ENCODE data around the gene NME2. TPM values are rescaled to one million over a fixed set of nuclear protein-coding genes. Genes with fewer than 3 reads are reported as not detected.
"Not testable (repeated sequence)": the region's sequence is repeated elsewhere in the genome, so short reads cannot be mapped to it uniquely, and the experiment has no call there.

NME2 gene
- total RNA-seq = 278 TPM
- long read RNA-seq, transcript NME2-202 (4 exons, 866 nt) = minor isoform, 29 of 95 reads
- long read RNA-seq, transcript NME2-205 (5 exons, 826 nt) = major isoform, 61 of 95 reads
- long read RNA-seq, partial matches to known transcripts = 0 of 95 reads
- long read RNA-seq, other reads (novel, unspliced or antisense) = 1 of 95 reads

DNA sequence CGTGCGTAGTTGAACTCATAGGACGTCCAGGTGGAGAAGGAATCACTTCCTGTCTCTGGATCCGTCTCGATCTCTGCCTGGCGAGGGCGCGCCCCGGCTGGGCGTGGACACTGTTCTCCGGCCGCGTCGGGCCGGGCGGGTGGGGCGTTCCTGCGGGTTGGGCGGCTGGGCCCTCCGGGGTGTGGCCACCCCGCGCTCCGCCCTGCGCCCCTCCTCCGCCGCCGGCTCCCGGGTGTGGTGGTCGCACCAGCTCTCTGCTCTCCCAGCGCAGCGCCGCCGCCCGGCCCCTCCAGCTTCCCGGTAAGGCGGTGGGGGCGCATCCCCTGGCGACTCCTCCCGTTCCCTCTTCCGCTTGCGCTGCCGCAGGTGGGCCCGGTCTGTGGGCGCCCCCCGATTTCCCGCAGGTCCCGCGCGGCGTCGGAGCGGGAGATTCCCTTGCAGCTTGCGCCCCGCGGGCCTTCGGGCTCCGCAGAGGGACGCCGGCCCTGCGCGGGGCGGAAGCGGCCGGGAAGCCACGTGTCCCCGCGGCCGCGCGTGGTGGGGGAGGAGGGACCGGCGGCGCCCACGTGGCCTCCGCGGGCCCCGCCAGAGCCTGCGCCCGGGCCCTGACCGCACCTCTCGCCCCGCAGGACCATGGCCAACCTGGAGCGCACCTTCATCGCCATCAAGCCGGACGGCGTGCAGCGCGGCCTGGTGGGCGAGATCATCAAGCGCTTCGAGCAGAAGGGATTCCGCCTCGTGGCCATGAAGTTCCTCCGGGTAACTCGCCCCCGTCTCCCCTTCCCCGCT is at the start of gene NME2:
TSS of gene NME2 (plus strand) at position 214 of the 789 bp plus-strand sequence. CDS start at position 634, 420 bp downstream.
- intact Hi-C loops (cut with DNase I) = loop anchor here (1.0 to 5.0 kb wide), 4 partner anchors 13 to 165 kb away; partner anchors contain the start of genes MBTD1, NME1 and UTP18
- peak; percentile 97 for DNase-seq (ENCODE audit: missing footprints)
- peak; percentile 98 for ATAC-seq

DNA sequence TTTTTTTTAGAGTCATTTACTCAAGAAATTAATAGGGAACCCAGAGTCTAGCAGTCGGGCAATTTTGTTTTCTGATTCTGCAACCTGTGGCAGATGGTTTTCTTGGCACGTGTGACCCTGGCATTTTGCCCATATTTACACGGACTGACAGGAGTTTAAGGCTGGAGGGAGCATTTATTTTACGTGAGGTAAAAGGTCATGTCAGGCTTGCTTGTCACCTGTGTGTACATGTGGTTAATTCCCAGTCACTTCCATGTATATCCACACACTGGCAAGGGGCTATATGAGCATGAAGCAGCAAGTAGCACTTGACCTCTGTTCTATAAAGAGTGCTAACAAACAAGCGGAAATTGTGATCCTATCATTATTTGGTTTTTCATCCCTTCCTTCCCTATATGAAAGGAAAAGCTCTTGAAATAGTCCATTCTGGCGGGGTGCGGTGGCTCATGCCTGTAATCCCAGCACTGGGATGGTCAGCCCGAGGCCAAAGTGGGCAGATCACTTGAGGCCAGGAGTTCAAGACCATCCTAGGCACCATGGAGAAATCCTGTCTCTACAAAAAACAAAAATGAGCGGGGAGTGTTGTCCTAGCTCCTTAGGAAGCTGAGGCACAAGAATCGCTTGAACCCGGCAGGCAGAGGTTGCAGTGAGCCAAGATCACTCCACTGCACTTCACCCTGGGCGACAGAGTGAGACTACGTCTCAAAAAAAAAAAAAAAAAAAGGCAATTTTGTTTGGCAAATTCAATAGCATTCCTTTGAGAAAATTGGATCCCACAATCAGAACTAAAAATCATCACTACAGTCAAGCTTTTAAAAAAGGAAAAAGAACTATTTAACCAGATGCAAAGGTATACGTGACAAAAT is 47.6 kb upstream of the NME2 start:
- no peak for ATAC-seq
- intact Hi-C loops (cut with DNase I) = no loop called here
- DNase-seq (ENCODE audit: missing footprints) = no peak

DNA sequence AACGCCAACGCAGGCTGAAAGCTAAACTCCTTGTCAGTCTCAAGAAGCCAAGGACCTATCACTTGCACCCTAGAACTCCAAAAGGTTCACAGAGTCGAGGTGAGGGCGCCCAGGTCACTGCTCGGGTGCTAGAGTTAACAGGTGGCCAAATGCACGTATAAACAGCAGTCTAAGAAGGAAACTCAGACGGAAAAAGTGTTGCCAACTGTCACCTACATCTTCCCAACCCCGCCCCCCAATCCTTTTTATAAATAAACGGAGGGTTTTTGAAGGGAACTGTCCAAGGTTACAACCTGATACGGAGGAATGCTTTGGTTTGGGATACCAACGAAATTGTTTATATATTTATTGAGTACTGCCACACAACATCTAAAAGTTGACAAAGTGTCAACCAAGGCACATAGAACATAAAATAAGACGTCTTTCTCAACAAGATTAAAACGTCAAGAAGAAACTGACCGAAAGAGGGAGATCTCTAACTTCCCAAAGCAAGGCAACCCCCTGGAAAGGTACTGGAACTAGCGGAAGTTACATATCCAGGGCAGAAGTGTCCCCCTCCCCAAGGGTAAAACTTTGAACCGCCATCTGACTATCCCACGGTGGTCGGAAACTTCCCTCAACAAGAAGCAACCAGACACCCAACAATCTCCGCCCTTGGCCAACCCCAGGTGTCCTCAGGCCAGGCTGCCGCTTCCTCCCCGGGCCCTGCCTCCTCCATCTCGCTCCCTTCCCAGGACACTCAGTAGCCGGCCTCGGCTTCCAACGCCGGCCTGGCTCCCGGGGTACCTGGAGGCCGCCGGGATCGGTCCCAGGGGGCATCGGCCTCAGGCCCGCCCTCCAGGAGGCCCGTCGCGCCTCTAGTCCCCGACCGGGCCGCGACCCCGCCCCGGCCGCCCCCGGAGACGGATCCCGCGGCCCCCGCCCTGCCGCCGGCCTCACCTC is 46.5 kb upstream of the NME2 start:
- peak; percentile 86 for DNase-seq (ENCODE audit: missing footprints)
- intact Hi-C loops (cut with DNase I) = no loop called here
- peak; percentile 17 for ATAC-seq

DNA sequence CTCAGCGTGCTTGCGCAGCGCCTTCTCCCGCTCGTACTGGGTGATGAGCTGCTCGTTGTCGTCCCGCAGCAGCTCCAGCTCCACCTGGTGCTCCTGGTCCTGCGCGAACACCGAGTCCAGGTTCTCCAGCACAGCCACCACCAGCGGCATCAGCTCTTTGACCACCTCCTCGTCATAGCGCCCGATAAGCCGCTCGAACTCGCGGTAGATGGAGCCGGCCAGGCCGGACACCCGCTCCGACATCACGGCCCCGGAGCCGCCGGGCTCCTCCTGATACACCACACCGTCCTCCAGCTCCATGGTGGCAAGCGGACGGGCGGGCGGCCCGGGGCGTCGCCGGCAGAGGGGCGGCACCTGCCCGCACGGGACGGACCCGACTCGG is 45.9 kb upstream of the NME2 start:
- intact Hi-C loops (cut with DNase I) = no loop called here
- ATAC-seq = peak; percentile 8
- no peak for DNase-seq (ENCODE audit: missing footprints)

DNA sequence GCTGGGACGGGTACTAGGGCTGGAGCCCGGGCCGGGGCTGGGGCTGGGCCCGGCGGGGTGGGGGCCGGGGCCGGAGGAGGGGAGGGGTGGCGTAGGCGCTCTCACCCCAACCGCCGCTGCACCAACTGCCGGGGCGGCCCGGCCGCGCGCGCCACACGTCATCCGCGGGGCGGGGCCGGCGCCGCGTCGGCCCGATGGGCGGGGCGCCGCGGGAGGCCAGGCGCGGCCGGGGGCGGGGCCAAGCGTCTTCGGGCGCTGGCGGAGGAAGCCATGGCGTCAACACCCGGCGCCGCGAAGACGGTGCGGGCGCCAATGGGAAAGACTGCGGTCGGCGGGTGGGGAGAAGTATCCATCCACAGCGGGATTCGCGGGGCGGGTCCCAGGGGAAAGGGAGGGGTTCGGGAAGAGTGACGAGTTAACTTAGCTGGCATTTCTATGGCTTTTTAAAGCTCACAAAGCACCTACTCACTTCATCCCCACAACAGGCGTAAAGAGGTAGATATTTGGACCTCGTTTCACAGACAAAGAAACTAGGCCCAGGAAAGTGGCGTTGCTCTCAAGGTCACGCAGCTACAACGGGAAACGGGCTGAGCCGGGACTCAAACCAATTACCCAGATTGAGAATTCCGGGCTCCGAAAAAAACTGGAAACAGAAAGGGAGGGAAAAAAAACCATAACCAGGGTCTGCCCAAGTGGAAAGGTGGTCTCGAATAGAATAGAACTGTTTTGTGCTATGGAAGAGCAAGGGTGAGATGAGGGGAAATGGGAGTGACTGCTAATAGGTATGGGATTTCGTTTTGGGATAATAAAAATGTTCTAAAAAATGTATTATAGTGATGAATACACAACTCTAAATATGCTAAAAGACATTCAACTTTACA is 45.2 kb upstream of the NME2 start, which contains the start of gene SPAG9:
TSS of gene SPAG9 (minus strand) at position 130 of the 881 bp plus-strand sequence. CDS start 212 bp downstream, outside the sequence.
- intact Hi-C loops (cut with DNase I) = loop anchor here (1.0 kb wide), 2 partner anchors 32 to 45 kb away; partner anchors contain the start of genes NME1 and NME2
- ATAC-seq = peak; percentile 90
- peak; percentile 97 for DNase-seq (ENCODE audit: missing footprints)

DNA sequence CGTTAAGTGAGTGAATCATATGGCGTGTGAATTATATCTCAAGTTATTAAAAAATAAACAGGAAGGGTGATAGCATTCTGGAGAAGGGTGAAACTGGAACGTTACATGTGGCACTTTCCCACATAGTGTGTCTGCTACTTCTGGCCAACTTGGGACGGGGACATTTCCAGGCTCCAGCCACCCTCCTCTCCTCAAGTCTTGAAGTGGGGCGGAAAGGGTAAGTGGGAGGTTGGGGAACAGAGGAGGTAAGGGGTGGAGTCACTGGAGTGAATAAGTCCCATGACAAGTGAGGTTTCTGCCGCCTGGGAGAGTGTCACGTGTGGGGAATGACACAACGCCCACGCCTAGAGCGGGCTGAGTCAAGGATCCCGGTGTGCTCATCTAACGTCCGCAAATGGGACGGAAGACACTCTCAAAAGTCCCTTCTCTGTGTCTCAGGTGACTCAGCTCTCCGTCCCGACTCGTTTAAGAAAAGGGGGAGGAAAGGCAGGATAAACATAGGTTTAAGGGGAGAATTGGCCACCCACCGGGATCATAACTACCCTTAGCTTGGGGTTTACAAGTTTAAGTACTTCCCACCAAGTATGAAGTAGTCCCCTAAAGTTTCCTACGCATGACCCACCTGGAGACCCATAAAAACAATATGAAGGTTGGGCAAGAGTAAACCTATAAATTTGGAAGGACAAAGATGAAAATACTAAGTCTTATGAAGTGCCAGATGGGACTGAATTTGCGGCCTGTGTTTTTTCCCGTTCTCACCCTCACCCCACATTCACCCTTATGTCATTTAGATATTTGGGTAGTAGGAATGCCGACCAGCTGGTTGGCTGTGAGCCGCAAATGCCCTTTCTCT is 44.4 kb upstream of the NME2 start:
- peak; percentile 92 for DNase-seq (ENCODE audit: missing footprints)
- peak; percentile 85 for ATAC-seq
- intact Hi-C loops (cut with DNase I) = loop anchor here (1.0 kb wide), 2 partner anchors 31 to 44 kb away; partner anchors contain the start of genes NME1 and NME2

DNA sequence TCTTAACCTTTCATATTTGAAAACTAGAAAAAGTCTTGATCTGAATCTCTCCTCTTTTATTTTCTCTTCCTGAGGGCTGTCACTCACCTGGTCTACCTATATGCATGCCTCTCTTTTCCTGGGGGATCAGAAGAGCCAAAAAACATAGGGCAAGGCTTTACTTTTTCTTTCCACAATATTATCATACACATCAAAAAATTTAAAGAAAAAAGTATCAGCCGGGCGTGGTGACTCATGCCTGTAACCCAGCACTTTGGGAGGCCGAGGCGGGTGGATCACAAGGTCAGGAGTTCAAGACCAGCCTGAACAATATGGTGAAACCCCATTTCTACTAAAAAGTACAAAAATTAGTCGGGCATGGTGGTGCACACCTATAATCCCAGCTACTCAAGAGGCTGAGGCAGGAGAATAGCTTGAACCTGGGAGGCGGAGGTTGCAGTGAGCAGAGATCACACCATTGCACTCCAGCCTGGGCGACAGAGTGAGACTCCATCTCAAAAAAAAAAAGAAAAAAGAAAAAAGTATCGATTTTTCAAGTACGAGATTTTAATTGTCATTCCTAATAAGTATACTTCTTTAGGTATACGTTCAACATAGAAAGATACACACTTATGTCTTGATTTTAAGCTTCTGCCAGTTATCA is 43.6 kb upstream of the NME2 start:
- DNase-seq (ENCODE audit: missing footprints); ATAC-seq; intact Hi-C loops (cut with DNase I): not testable (repeated sequence)

DNA sequence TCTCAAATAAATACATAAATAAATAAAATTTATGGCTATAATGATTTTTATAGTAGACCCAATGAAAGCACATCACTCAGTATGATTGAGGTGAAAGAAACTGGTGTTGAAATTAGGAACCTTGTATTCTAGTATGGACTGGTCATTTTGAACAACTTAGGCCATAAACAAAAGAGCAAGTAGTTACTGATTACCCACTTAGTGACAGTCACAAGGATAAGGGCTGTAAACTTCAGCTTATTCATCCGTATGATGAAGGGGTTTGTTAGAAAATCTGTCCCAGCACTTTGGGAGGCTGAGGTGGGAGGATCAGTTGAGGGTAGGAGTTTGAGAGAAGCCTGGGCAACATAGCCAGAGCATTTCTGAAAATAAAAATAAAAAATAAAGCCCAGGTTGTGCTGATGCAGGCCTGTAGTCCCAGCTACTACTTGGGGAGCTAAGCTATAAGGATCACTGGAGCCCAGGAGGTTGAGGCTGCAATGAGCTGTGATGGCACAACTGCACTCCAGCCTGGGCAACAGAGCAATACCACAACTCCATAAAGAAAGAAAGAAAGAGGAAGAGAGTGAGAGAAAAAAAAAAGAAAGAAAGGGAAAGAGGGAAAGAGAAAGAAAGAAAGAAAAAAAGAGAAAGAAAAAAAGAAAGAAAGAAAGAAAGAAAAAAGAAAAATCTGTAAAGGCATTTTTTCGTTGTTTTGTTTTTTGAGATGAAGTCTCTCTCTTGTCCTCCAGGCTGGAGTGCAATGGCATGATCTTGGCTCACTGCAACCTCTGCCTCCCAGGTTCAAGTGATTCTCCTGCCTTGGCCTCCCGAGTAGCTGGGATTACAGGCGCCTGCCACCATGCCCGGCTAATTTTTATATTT is 41.3 kb upstream of the NME2 start:
- no peak for ATAC-seq
- no peak for DNase-seq (ENCODE audit: missing footprints)
- intact Hi-C loops (cut with DNase I) = no loop called here

DNA sequence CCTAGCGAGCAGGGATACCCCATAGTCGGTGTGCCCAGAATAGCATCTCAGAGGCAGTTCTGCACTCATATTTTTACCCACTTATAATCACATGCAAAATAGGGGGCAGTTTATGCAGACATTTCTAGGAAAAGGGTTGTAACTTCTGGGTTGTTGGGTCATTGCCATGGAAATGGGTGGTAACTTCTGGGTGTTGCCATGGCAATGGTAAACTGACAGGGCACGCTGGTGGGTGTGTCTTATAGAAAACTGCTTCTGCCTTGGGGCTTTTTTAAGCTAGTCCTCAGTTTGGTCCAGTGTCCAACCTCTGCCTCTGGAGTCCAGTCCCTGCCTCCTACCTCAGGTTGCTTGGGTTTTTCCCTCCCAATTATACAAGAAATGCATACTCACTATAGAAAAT is 38.1 kb upstream of the NME2 start:
- intact Hi-C loops (cut with DNase I) = no loop called here
- no peak for ATAC-seq

DNA sequence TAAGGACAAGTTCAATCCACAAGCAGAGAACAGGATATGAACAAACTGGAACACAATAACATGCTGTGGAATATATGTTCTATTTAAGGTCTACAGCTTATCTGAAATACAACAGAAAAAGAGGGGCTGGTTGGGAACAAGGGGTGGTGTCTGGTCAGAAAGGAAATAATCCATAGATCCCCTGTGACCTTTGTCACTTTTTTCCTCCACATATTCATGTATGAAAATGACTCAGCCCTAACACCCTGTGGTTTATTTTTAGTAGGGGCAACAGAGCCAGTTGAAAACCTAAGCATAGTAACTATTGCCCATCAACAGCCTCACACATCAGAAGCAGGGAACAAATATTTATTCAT is 33.3 kb upstream of the NME2 start:
- intact Hi-C loops (cut with DNase I) = no loop called here
- peak; percentile 72 for ATAC-seq
- DNase-seq (ENCODE audit: missing footprints) = no peak

More for the DNA sequence above, 38.1 kb upstream of the NME2 start:
- no peak for DNase-seq (ENCODE audit: missing footprints)

DNA sequence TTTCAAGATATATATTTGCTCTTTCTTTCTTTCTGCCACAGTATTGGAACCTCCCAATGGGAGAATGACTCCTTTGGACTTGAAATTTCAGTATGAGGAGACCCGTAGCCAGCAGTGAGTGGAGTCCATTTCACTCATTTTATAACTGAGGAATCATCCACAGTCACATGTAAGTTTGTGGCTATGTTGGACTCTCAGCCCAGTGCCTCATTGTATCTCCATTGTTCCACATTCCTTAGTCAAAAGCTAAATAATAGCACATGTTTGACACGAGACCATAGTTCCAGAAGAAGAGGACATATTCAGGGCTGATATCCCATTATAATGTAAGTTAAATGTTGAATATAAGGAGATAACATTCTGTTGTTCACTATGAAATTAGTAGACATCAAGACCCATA is 32.8 kb upstream of the NME2 start:
- DNase-seq (ENCODE audit: missing footprints) (no peak), ATAC-seq (no peak)
- intact Hi-C loops (cut with DNase I) = no loop called here

DNA sequence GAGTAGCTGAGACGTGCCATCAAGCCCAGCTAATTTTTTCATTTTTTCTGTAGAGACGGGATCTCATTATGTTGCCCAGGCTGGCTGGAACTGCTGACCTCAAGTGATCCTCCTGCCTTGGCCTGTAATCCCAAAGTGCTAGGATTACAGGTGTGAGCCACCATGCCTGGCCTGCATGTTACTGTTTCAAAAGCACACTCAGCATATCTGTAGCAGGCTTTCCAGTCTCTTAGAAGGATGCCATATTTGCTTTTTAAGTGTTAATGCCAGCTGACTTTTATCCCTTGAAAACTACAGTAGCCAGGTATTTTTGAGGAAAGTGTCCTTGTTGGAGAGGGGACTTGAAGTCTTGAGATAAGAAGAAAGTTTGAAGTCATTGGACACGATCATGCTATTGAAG is 30.3 kb upstream of the NME2 start:
- intact Hi-C loops (cut with DNase I) = no loop called here
- DNase-seq (ENCODE audit: missing footprints) = no peak
- no peak for ATAC-seq

DNA sequence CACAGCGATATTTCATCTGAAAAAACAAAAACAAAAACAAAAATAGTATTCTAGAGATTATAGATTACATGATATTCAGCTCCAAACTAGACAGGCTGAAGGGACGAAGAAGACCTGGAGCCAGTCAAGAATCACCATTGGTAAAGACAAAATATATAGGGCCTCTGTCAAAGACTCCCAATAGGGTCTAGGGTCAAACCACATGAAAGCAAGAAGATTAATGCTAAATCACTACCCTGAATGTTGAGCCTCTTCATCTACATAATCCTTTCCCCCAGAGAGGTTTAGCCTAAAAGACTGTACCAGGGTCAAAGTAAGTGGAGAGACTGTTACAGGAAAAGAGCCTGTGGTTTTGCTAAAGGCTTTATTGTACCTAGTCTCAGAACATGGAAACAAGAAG is 23.6 kb upstream of the NME2 start:
- intact Hi-C loops (cut with DNase I) = no loop called here
- no peak for ATAC-seq
- no peak for DNase-seq (ENCODE audit: missing footprints)

DNA sequence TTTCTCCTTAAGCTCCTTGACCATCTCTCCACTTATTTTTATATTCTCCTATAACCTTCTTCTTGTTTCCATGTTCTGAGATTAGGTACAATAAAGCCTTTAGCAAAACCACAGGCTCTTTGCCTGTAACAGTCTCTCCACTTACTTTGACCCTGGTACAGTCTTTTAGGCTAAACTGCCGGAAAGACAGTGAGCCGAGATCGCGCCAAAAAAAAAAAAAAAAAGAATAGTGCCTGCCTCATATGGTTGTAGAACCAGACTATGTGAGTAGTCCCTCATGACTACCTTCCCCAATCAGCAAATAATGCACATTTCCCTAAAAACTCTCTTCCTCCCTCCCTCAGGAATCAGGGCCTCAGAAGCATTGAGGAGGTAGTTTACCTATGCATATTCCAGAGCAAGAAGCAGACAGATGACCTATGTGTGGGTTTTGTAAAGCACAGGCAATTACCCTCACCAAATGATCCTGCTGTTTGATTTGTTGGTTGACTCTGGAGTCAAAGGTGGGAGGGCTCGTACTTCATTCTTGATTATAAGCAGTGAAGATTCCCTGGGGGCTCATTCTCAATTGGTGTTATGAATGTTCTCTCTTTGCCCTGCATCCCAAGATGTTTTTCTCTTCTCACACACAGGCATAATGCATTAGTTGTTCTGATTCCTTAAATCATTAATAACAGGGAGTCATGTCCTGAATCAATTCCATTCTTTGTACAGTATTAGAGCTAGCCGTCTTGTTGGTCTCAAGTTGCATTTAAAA is 21.8 kb upstream of the NME2 start:
- ATAC-seq (no peak), DNase-seq (ENCODE audit: missing footprints) (no peak)
- intact Hi-C loops (cut with DNase I) = no loop called here

All from Right ventricle myocardium inferior (tissue), 1 donor.